ENCODE data around the gene LIPC. TPM values are rescaled to one million over a fixed set of nuclear protein-coding genes. Genes with fewer than 3 reads are reported as not detected.

LIPC gene
- total RNA-seq, 1 experiment from 2014 or later = not detected

DNA sequence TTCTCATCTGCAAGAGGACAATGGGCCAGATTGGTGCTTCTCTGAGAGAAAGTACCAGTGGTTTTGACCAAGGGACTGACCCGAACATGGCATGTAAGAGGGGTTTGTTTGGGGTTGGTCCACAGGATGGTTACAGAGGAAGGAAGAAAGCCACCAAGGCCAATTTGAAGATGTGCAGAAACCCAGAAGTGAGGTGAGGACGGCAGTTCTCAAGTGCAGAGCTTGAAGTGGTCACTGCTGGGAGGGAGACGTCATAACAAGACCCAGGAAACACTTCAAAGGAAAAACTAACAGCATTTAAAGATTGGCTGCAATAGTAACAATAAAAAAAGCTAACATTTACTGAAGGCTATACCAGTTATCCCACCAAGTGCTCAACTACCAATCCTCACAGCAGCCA, 29.1 kb downstream of the LIPC start:
- Histone ChIP-seq H3K4me2 (ENCODE audit: low read length) (no peak overlapping the region), H3K79me2 (ENCODE audit: insufficient read depth, low read length) (no peaks in the 10 kb centered on the region), H3K27me3 (ENCODE audit: insufficient read depth, low read length) (no peaks in the 10 kb centered on the region), H3K36me3 (ENCODE audit: control insufficient read depth in 1 of 2, insufficient read depth in 2 of 2, low read length in 2 of 2) (no peaks in the 10 kb centered on the region), H3K27ac (ENCODE audit: low read depth, low read length) (no peak overlapping the region), H3K9ac (ENCODE audit: low read length) (no peak overlapping the region), H3K4me3 (replicated peaks in 1 of 2; ENCODE audit: low read depth in 1 of 2, low read length in 2 of 2) (no peak overlapping the region), H3K9me2 (ENCODE audit: insufficient read depth) (no peaks in the 10 kb centered on the region), H4K20me1 (ENCODE audit: insufficient read depth) (no peaks in the 10 kb centered on the region), H2AFZ (ENCODE audit: low read depth, low read length, poor library complexity, severe bottlenecking) (no peak overlapping the region), H3K9me3 (ENCODE audit: control insufficient read depth in 1 of 2, insufficient read depth in 1 of 2, low read depth in 1 of 2, low read length in 2 of 2) (no peaks in the 10 kb centered on the region), H3K4me1 (ENCODE audit: control insufficient read depth in 1 of 2, insufficient read depth in 2 of 2, low read length in 2 of 2) (peaks cover 24 to 48% of the 10 kb centered on the region in 2 experiments; a peak in 3 of 4 replicates)
- ChIA-PET RAD21 (ENCODE audit: low non-redundant PET in 1 of 2, low total read pairs in 2 of 2, uncharacterized antibody in 2 of 2, unreplicated experiment in 2 of 2) (no interaction called here), POLR2A (no interaction called here), CTCF (no interaction called here)
- DNase-seq (ENCODE audit: low read depth, low spot score) = no peak
- intact Hi-C loops (cut with micrococcal nuclease) = no loop called here
- no TSS peak for BruUV-seq (replicated peaks)
- no peak for TF ChIP-seq POLR2AphosphoS5 (IDR thresholded peaks at IDR 0.05; ENCODE audit: low read depth, low read length)
- no peak for TF ChIP-seq YY1 (IDR thresholded peaks at IDR 0.05; ENCODE audit: extremely low read depth, insufficient replicate concordance, low read depth, low read length)
- no peak for TF ChIP-seq EZH2phosphoT487 (IDR thresholded peaks at IDR 0.05; ENCODE audit: borderline replicate concordance)
- TF ChIP-seq JUND (IDR thresholded peaks at IDR 0.05) = no peak
- TF ChIP-seq, protein P1, sequence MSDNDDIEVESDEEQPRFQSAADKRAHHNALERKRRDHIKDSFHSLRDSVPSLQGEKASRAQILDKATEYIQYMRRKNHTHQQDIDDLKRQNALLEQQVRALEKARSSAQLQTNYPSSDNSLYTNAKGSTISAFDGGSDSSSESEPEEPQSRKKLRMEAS (IDR thresholded peaks at IDR 0.05) = no peak
- no peak for TF ChIP-seq ELF1 (IDR thresholded peaks at IDR 0.05; ENCODE audit: borderline replicate concordance, low read depth)
- TF ChIP-seq FOSL1 (IDR thresholded peaks at IDR 0.05; ENCODE audit: low read depth) = no peak
- no peak for TF ChIP-seq EGR1 (IDR thresholded peaks at IDR 0.05; ENCODE audit: low read depth)
- TF ChIP-seq, protein P2, sequence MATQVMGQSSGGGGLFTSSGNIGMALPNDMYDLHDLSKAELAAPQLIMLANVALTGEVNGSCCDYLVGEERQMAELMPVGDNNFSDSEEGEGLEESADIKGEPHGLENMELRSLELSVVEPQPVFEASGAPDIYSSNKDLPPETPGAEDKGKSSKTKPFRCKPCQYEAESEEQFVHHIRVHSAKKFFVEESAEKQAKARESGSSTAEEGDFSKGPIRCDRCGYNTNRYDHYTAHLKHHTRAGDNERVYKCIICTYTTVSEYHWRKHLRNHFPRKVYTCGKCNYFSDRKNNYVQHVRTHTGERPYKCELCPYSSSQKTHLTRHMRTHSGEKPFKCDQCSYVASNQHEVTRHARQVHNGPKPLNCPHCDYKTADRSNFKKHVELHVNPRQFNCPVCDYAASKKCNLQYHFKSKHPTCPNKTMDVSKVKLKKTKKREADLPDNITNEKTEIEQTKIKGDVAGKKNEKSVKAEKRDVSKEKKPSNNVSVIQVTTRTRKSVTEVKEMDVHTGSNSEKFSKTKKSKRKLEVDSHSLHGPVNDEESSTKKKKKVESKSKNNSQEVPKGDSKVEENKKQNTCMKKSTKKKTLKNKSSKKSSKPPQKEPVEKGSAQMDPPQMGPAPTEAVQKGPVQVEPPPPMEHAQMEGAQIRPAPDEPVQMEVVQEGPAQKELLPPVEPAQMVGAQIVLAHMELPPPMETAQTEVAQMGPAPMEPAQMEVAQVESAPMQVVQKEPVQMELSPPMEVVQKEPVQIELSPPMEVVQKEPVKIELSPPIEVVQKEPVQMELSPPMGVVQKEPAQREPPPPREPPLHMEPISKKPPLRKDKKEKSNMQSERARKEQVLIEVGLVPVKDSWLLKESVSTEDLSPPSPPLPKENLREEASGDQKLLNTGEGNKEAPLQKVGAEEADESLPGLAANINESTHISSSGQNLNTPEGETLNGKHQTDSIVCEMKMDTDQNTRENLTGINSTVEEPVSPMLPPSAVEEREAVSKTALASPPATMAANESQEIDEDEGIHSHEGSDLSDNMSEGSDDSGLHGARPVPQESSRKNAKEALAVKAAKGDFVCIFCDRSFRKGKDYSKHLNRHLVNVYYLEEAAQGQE (IDR thresholded peaks at IDR 0.05; ENCODE audit: low read depth) = no peak
- no peak for ATAC-seq
